ENCODE results near the gene VPS18. TPM values are rescaled to one million over a fixed set of nuclear protein-coding genes. Genes with fewer than 3 reads are reported as not detected.

Gene VPS18
- total and polyA plus RNA-seq, 4 donors, result 16.1 to 31.5 (median 21.1) TPM

DNA sequence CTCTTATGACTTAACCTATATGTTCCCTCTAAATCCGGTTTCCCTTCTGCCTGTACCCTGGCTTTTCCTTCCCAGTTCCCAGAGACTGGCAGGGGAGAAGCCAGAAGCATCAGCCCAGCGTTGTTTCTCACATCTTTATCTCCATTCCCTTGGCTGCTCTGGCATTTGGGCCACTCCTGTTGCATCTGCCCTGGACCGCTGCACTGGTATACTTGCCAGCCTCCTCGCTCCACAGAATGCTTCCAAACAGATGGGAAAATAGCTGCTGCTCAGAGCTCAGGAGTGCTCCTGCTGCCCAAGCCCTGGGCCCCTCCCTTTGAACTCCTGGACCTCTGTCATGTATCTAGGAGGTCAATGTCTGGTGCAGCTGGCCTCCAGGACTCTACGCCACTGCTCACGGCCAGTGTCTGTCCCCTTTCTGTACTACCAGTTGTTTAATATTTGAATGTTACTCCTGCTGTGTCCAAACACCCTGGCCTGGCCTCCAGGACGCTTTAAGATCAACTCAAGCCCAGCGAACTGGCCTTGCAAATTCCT lies 43.6 kb upstream of the VPS18 start:
- 91 to 96% methylated on average over 8 of the region's 8 CpGs for WGBS, 2 donors
- ATAC-seq (ENCODE audit: insufficient read depth, low FRiP score) (no peak), DNase-seq (no peak)
- H3K4me1 ChIP-seq (ENCODE audit: control insufficient read depth in 5 of 5, insufficient read depth in 5 of 5, low read length in 5 of 5), result peaks cover 0 to 14% (median 5%) of the 10 kb centered on the region in 5 donors
- TF ChIP-seq, protein P1, sequence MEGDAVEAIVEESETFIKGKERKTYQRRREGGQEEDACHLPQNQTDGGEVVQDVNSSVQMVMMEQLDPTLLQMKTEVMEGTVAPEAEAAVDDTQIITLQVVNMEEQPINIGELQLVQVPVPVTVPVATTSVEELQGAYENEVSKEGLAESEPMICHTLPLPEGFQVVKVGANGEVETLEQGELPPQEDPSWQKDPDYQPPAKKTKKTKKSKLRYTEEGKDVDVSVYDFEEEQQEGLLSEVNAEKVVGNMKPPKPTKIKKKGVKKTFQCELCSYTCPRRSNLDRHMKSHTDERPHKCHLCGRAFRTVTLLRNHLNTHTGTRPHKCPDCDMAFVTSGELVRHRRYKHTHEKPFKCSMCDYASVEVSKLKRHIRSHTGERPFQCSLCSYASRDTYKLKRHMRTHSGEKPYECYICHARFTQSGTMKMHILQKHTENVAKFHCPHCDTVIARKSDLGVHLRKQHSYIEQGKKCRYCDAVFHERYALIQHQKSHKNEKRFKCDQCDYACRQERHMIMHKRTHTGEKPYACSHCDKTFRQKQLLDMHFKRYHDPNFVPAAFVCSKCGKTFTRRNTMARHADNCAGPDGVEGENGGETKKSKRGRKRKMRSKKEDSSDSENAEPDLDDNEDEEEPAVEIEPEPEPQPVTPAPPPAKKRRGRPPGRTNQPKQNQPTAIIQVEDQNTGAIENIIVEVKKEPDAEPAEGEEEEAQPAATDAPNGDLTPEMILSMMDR (IDR thresholded peaks at IDR 0.05; ENCODE audit: control extremely low read depth, extremely low read depth), result no peak
- H3K9me3 ChIP-seq (ENCODE audit: control insufficient read depth in 4 of 4, insufficient read depth in 3 of 4, low read length in 3 of 4), result no peaks in the 10 kb centered on the region
- H3K27ac ChIP-seq (ENCODE audit: low read depth in 1 of 2, low read length in 1 of 2), result no peak overlapping the region
- peaks cover 0 to 12% (median 0%) of the 10 kb centered on the region in 4 donors for H3K36me3 ChIP-seq (ENCODE audit: control insufficient read depth in 4 of 4, insufficient read depth in 4 of 4, low read length in 4 of 4)
- no peaks in the 10 kb centered on the region for H3K27me3 ChIP-seq (ENCODE audit: control insufficient read depth in 3 of 3, insufficient read depth in 3 of 3, low read length in 2 of 3)
- H3K4me3 ChIP-seq, result no peak overlapping the region
- no peak overlapping the region for H3K9ac ChIP-seq (ENCODE audit: insufficient read depth in 1 of 2, low read length in 2 of 2)

DNA sequence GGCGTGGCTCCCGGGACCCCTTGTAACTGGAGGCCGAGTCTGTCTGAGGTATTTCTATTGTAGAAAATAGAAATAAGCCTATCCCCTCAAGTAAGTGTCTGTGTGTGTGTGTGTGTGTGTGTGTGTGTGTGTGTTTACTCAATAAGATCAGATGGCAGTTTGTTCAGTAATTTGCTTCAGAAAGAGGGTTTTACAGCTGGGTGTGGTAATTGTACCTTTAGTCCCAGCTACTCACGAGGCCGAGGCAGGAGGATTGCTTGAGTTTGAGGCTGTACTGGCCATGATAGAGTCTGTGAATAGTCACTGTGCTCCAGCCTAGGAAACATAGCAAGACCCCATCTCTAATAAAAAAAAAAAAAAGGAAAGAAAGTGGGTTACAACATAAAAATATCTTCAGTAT lies 41.7 kb upstream of the VPS18 start:
- Histone ChIP-seq H3K27ac (ENCODE audit: low read depth in 1 of 2, low read length in 1 of 2) (no peak overlapping the region), H3K27me3 (ENCODE audit: control insufficient read depth in 3 of 3, insufficient read depth in 3 of 3, low read length in 2 of 3) (no peaks in the 10 kb centered on the region), H3K9me3 (ENCODE audit: control insufficient read depth in 4 of 4, insufficient read depth in 3 of 4, low read length in 3 of 4) (no peaks in the 10 kb centered on the region), H3K4me1 (ENCODE audit: control insufficient read depth in 5 of 5, insufficient read depth in 5 of 5, low read length in 5 of 5) (peaks cover 0 to 12% (median 3%) of the 10 kb centered on the region in 5 donors), H3K9ac (ENCODE audit: insufficient read depth in 1 of 2, low read length in 2 of 2) (no peak overlapping the region), H3K4me3 (no peak overlapping the region), H3K36me3 (ENCODE audit: control insufficient read depth in 4 of 4, insufficient read depth in 4 of 4, low read length in 4 of 4) (peaks cover 0 to 18% (median 0%) of the 10 kb centered on the region in 4 donors)
- DNase-seq, result no peak
- WGBS, 2 donors, result 77 to 85% methylated on average over 5 of the region's 5 CpGs
- TF ChIP-seq, protein P1 (IDR thresholded peaks at IDR 0.05; ENCODE audit: control extremely low read depth, extremely low read depth), result no peak
- ATAC-seq (ENCODE audit: insufficient read depth, low FRiP score), result no peak

DNA sequence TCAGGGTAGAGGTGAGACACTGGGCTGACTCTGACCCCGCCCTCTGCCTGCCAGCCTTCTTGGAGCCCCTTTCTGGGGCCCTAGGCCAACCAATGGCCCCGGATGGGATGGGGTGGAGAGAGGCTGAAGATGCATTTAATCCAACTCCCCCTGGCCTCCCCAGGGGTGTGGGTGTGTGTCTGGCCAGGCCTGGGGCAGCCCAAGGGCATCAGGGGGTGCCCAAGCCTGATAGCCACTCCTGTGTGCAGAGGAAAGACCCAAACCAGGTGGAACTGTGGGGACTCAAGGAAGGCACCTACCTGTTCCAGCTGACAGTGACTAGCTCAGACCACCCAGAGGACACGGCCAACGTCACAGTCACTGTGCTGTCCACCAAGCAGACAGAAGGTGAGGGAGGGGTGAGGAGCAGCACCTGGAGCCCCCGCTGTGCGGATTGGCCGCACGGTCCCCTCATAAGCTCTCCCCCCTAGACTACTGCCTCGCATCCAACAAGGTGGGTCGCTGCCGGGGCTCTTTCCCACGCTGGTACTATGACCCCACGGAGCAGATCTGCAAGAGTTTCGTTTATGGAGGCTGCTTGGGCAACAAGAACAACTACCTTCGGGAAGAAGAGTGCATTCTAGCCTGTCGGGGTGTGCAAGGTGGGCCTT lies 40.9 kb upstream of the VPS18 start:
- DNase-seq (no peak), ATAC-seq (ENCODE audit: insufficient read depth, low FRiP score) (no peak)
- Histone ChIP-seq H3K4me3 (no peak overlapping the region), H3K27me3 (ENCODE audit: control insufficient read depth in 3 of 3, insufficient read depth in 3 of 3, low read length in 2 of 3) (no peaks in the 10 kb centered on the region), H3K9ac (ENCODE audit: insufficient read depth in 1 of 2, low read length in 2 of 2) (no peak overlapping the region), H3K9me3 (ENCODE audit: control insufficient read depth in 4 of 4, insufficient read depth in 3 of 4, low read length in 3 of 4) (no peaks in the 10 kb centered on the region), H3K27ac (ENCODE audit: low read depth in 1 of 2, low read length in 1 of 2) (no peak overlapping the region), H3K4me1 (ENCODE audit: control insufficient read depth in 5 of 5, insufficient read depth in 5 of 5, low read length in 5 of 5) (peaks cover 0 to 12% (median 4%) of the 10 kb centered on the region in 5 donors), H3K36me3 (ENCODE audit: control insufficient read depth in 4 of 4, insufficient read depth in 4 of 4, low read length in 4 of 4) (peaks cover 0 to 18% (median 0%) of the 10 kb centered on the region in 4 donors)
- WGBS, 2 donors, result 92 to 96% methylated on average over 16 of the region's 16 CpGs
- TF ChIP-seq, protein P1 (IDR thresholded peaks at IDR 0.05; ENCODE audit: control extremely low read depth, extremely low read depth), result no peak

Data from lung (tissue), 12 donors.